GM19455 (cell line): ENCODE data around the gene SMPD3.
A peak's percentile ranks its signal among the peaks of the same experiment; 100 is the strongest.

Experiments
- ATAC-seq: cut with Tn5 transposase; IDR thresholded peaks from one replicate; pipeline ENCODE4 v1.9.1; 2021; ENCODE audit not compliant: unreplicated experiment

Gene SMPD3

GRCh38 chr16:68343137-68343536 is 105.2 kb downstream of the SMPD3 start:
- no peak for ATAC-seq

GRCh38 chr16:68342620-68343019 is 105.7 kb downstream of the SMPD3 start:
- ATAC-seq: no peak

- ATAC-seq: no peak
These were observed 109.1 kb downstream of the SMPD3 start for GRCh38 chr16:68339214-68339613.

GRCh38 chr16:68338326-68339119 is 109.8 kb downstream of the SMPD3 start:
- no peak for ATAC-seq

- no peak for ATAC-seq
These were observed 113.1 kb downstream of the SMPD3 start for GRCh38 chr16:68335175-68335574.

GRCh38 chr16:68332411-68333121 is 115.7 kb downstream of the SMPD3 start:
- no peak for ATAC-seq

- no peak for ATAC-seq
These were observed 116.4 kb downstream of the SMPD3 start for GRCh38 chr16:68331879-68332410.

- no peak for ATAC-seq
These were observed 119.4 kb downstream of the SMPD3 start for GRCh38 chr16:68328860-68329390.

- ATAC-seq: no peak
These were observed 120.0 kb downstream of the SMPD3 start for GRCh38 chr16:68328151-68328859.

GRCh38 chr16:68324780-68325357 is 123.4 kb downstream of the SMPD3 start:
- ATAC-seq: no peak

GRCh38 chr16:68324336-68324735 is 124.0 kb downstream of the SMPD3 start:
- ATAC-seq: no peak

- ATAC-seq: no peak
These were observed 129.0 kb downstream of the SMPD3 start for GRCh38 chr16:68319185-68319908.

- no peak for ATAC-seq
These were observed 135.2 kb downstream of the SMPD3 start for GRCh38 chr16:68313116-68313515.

GRCh38 chr16:68310774-68311511 is 137.4 kb downstream of the SMPD3 start, which contains the start of the genes PRMT7 and SLC7A6OS:
PRMT7 (plus strand) TSS chr16:68311019; CDS start chr16:68315980, 4,961 bp downstream.
SLC7A6OS (minus strand) TSS chr16:68310946; CDS start chr16:68310926, 20 bp downstream.
- ATAC-seq: peak; percentile 96

- ATAC-seq: peak; percentile 7
These were observed 137.9 kb downstream of the SMPD3 start for GRCh38 chr16:68310437-68310773.

- no peak for ATAC-seq
These were observed 138.5 kb downstream of the SMPD3 start for GRCh38 chr16:68309799-68310198.
